Natural killer cell (primary cell): ENCODE data around the gene PCDHA7. TPM values are rescaled to one million over a fixed set of nuclear protein-coding genes. Genes with fewer than 3 reads are reported as not detected.
"Not testable (repeated sequence)": the region's sequence is repeated elsewhere in the genome, so short reads cannot be mapped to it uniquely, and the experiment has no call there.

Experiments
- ATAC-seq, 3 donors: fragments of 150-1000 bp in 2 of 3; fragments of 200-7000 bp in 1 of 3; cut with Tn5 transposase; 1 replicate in 1 of 3; 2 replicates in 2 of 3; pipeline ENCODE4 v1.10.0; 2021; ENCODE audit warnings: mild to moderate bottlenecking in 2 of 3, moderate library complexity in 2 of 3
- DNase-seq, 2 donors: peaks; one replicate each; pipeline versions ENCODE4 v3.0.0 to v3.0.0-alpha.2; 2013 to 2021; ENCODE audit warnings: mixed read lengths in 1 of 2
- H3K27ac ChIP-seq: one replicate; pipeline ENCODE4 v1.5.1; 2013; ENCODE audit warnings: mild to moderate bottlenecking, low read length
- H3K27me3 ChIP-seq: one replicate; pipeline ENCODE4 v1.6.1; 2013; ENCODE audit warnings: low read length; ENCODE audit not compliant: control insufficient read depth, insufficient read depth
- H3K36me3 ChIP-seq: one replicate; pipeline ENCODE4 v1.6.1; 2013; ENCODE audit warnings: low read length; ENCODE audit not compliant: control insufficient read depth, insufficient read depth
- H3K4me1 ChIP-seq: one replicate; pipeline ENCODE4 v1.6.1; 2013; ENCODE audit warnings: low read length; ENCODE audit not compliant: control insufficient read depth, insufficient read depth
- H3K4me3 ChIP-seq: one replicate; pipeline ENCODE4 v1.5.1; 2013; ENCODE audit warnings: low read length
- H3K9me3 ChIP-seq: one replicate; pipeline ENCODE4 v1.6.1; 2013; ENCODE audit warnings: low read length; ENCODE audit not compliant: control insufficient read depth, insufficient read depth
- H3K27ac Mint-ChIP-seq, 2 donors: one replicate each; pipeline ENCODE4 v1.8.0; 2022; ENCODE audit warnings: mild to moderate bottlenecking in 2 of 2, mixed read lengths in 2 of 2, moderate library complexity in 1 of 2
- H3K27me3 Mint-ChIP-seq, 2 donors: one replicate each; pipeline ENCODE4 v1.8.0; 2022; ENCODE audit warnings: low read depth in 2 of 2, mixed read lengths in 2 of 2
- H3K36me3 Mint-ChIP-seq: one replicate; pipeline ENCODE4 v1.8.0; 2022; ENCODE audit warnings: mixed read lengths
- H3K4me1 Mint-ChIP-seq, 2 donors: one replicate each; pipeline ENCODE4 v1.8.0; 2022; ENCODE audit warnings: mixed read lengths in 2 of 2
- H3K4me3 Mint-ChIP-seq: one replicate; pipeline ENCODE4 v1.8.0; 2022; ENCODE audit warnings: mild to moderate bottlenecking, moderate library complexity, mixed read lengths
- H3K9me3 Mint-ChIP-seq, 2 donors: one replicate each; pipeline ENCODE4 v1.8.0; 2022; ENCODE audit warnings: mixed read lengths in 2 of 2
- CTCF ChIP-seq: fragments of 200-600 bp; IDR thresholded peaks from one replicate; pipeline ENCODE4 v1.8.0; 2022; ENCODE audit warnings: antibody characterized with exemption
- WGBS: methylation state at CpG from one replicate; pipeline ENCODE4 v1.1.7; 2013; ENCODE audit warnings: missing lambda C conversion rate; ENCODE audit not compliant: insufficient coverage; 5-methylcytosine and 5-hydroxymethylcytosine counted together
- intact Hi-C: fragments of 100-400 bp; cut with micrococcal nuclease; formaldehyde crosslinking; loops from one replicate; pipeline ENCODE4 v1.14.2; 2022
- total RNA-seq, 4 donors: library from RNA; stranded (reverse); fragments of 120-200 nt in 1 of 4; gene quantifications; one replicate each; pipeline versions ENCODE4 v1.2.3 to v1.2.4, GENCODE V29; 2013 to 2022

PCDHA7 gene
- total RNA-seq, 3 donors from 2014 or later (not counting 1 experiment from before 2014, with no cell fraction given) = not detected

GRCh38 chr5:140821375-140822280 lies 12.4 kb upstream of the PCDHA7 start, which contains the start of gene PCDHA5:
Gene PCDHA5, plus strand, starts transcription at chr5:140821613.
- no peak for DNase-seq
- 40% methylated on average over 34 of the region's 39 CpGs for WGBS
- Histone ChIP-seq H3K9me3 (peaks cover 12% of the 10 kb centered on the region), H3K27ac (no peak within 1 kb of the TSS), H3K36me3 (no peaks in the 10 kb centered on the region), H3K4me1 (no peaks in the 10 kb centered on the region), H3K27me3 (peaks cover 3% of the 10 kb centered on the region), H3K4me3 (no peak within 1 kb of the TSS)
- intact Hi-C loops = no loop called here
- Mint-ChIP-seq H3K9me3 (peaks cover 2 to 4% of the 10 kb centered on the region in 2 donors), H3K4me1 (no peaks in the 10 kb centered on the region), H3K4me3 (no peak within 1 kb of the TSS), H3K27ac (no peak within 1 kb of the TSS), H3K27me3 (peaks cover 6 to 7% of the 10 kb centered on the region in 2 donors), H3K36me3 (no peaks in the 10 kb centered on the region)
- TF ChIP-seq CTCF = no peak
- ATAC-seq = no peak

GRCh38 chr5:140822281-140822629 lies 11.8 kb upstream of the PCDHA7 start:
- H3K36me3 ChIP-seq = no peaks in the 10 kb centered on the region
- H3K4me1 ChIP-seq = no peaks in the 10 kb centered on the region
- WGBS = 32% methylated on average over 6 of the region's 6 CpGs
- H3K9me3 ChIP-seq = peaks cover 12% of the 10 kb centered on the region
- peaks cover 12 to 13% of the 10 kb centered on the region in 2 donors for H3K27me3 Mint-ChIP-seq
- DNase-seq (no peak), ATAC-seq (no peak)
- no peak overlapping the region for H3K4me3 ChIP-seq
- peaks cover 5 to 6% of the 10 kb centered on the region in 2 donors for H3K9me3 Mint-ChIP-seq
- no peak overlapping the region for H3K27ac ChIP-seq
- H3K4me1 Mint-ChIP-seq = no peaks in the 10 kb centered on the region
- no peak for TF ChIP-seq CTCF
- H3K27ac Mint-ChIP-seq = no peak overlapping the region
- H3K27me3 ChIP-seq = peaks cover 3% of the 10 kb centered on the region
- intact Hi-C loops = no loop called here
- peaks cover under 1% of the 10 kb centered on the region for H3K36me3 Mint-ChIP-seq
- no peak overlapping the region for H3K4me3 Mint-ChIP-seq

GRCh38 chr5:140822969-140823368 lies 11.1 kb upstream of the PCDHA7 start:
- intact Hi-C loops, H3K4me1 Mint-ChIP-seq, DNase-seq, H3K27ac Mint-ChIP-seq, H3K27ac ChIP-seq, H3K27me3 ChIP-seq, H3K4me3 ChIP-seq, H3K36me3 Mint-ChIP-seq, ATAC-seq, H3K4me1 ChIP-seq, H3K36me3 ChIP-seq, H3K9me3 Mint-ChIP-seq, H3K4me3 Mint-ChIP-seq: not testable (repeated sequence)
- peaks cover 15 to 16% of the 10 kb centered on the region in 2 donors for H3K27me3 Mint-ChIP-seq
- H3K9me3 ChIP-seq = peaks cover 12% of the 10 kb centered on the region
- WGBS = 60% methylated on average over 48 of the region's 48 CpGs

- intact Hi-C loops = no loop called here
- peaks cover 4 to 9% of the 10 kb centered on the region in 2 donors for H3K9me3 Mint-ChIP-seq
- H3K4me3 Mint-ChIP-seq = no peak overlapping the region
- no peaks in the 10 kb centered on the region for H3K4me1 Mint-ChIP-seq
- ATAC-seq (no peak), DNase-seq (no peak)
- H3K4me1 ChIP-seq = no peaks in the 10 kb centered on the region
- H3K27me3 Mint-ChIP-seq = peaks cover 15 to 16% of the 10 kb centered on the region in 2 donors
- no peaks in the 10 kb centered on the region for H3K36me3 ChIP-seq
- H3K9me3 ChIP-seq = peaks cover 15% of the 10 kb centered on the region
- H3K27ac ChIP-seq = no peak overlapping the region
- peaks cover 7% of the 10 kb centered on the region for H3K27me3 ChIP-seq
- H3K27ac Mint-ChIP-seq = no peak overlapping the region
- no peak overlapping the region for H3K4me3 ChIP-seq
- WGBS = 61% methylated on average over 38 of the region's 38 CpGs
- no peak for TF ChIP-seq CTCF
- H3K36me3 Mint-ChIP-seq = peaks cover 7% of the 10 kb centered on the region
These were observed 10.6 kb upstream of the PCDHA7 start for GRCh38 chr5:140823475-140823874.
